Brain microvascular endothelial cell (primary cell): Measurements from ENCODE around the gene SCN4A.

ENCODE experiments used
- DNase-seq: peaks from one replicate; pipeline ENCODE4 v3.0.0-alpha.2; 2020
- H3K27ac ChIP-seq: fragments of 250-450 bp; sonication (Bioruptor Pico); 2 replicates; pipeline ENCODE4 v1.5.1; 2020; ENCODE audit warnings: mild to moderate bottlenecking, moderate library complexity
- H3K27me3 ChIP-seq: fragments of 250-450 bp; sonication (Bioruptor Pico); replicated peaks from 2 replicates; pipeline ENCODE4 v1.5.1; 2020; ENCODE audit warnings: mild to moderate bottlenecking
- H3K36me3 ChIP-seq: fragments of 250-450 bp; sonication (Bioruptor Pico); replicated peaks from 2 replicates; pipeline ENCODE4 v1.5.1; 2020; ENCODE audit warnings: mild to moderate bottlenecking
- H3K4me3 ChIP-seq: 2 replicates; pipeline ENCODE4 v1.5.1; 2011; ENCODE audit warnings: low read depth, mild to moderate bottlenecking, control low read depth, low read length, moderate library complexity
- in situ Hi-C: cut with HindIII; loops from 2 replicates; pipeline ENCODE4 v1.10.0; 2017; ENCODE audit warnings: low sequenced_read_pairs, low pct_ligation_motif_present
- TF ChIP-seq, protein P1 (sequence below): IDR thresholded peaks from 2 replicates; pipeline ENCODE4 v1.5.1; 2011; ENCODE audit warnings: low read depth, mild to moderate bottlenecking, moderate library complexity, low read length, control low read depth, inconsistent platforms; ENCODE audit errors: missing control alignments

Gene SCN4A

DNA sequence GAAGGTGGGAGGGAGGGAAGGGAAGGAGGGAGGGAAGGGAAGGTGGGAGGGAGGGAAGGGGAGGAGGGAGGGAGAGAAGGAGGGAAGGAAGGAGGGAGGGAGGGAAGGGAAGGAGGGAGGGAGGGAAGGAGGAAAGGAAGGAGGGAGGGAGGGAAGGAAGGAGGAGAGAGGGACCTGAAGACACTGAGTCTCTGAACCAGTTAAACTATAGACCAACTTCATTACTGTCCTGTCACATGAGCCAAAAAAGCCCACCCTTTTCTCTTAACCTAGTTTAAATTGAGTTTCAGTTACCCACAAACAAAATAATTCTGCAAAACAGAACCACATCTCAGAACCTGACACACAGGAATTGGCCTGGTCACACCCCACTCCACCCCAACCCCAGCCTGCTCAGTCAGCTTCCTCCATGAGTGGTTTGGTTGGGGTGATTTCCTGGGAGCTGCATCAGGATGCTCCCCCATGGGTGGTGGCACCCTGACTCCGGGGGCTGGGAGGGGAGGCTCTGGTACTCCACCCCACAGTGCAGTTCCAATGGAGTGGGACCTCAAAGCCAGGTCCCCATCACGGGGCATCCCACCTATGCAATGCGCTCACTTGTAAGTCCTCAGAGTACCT, 20.8 kb upstream of the SCN4A start:
- no peak for DNase-seq
- in situ Hi-C loops: no loop called here
- H3K27ac ChIP-seq: no peak overlapping the region
- peaks cover 12% of the 10 kb centered on the region for H3K27me3 ChIP-seq
- TF ChIP-seq, protein P1, sequence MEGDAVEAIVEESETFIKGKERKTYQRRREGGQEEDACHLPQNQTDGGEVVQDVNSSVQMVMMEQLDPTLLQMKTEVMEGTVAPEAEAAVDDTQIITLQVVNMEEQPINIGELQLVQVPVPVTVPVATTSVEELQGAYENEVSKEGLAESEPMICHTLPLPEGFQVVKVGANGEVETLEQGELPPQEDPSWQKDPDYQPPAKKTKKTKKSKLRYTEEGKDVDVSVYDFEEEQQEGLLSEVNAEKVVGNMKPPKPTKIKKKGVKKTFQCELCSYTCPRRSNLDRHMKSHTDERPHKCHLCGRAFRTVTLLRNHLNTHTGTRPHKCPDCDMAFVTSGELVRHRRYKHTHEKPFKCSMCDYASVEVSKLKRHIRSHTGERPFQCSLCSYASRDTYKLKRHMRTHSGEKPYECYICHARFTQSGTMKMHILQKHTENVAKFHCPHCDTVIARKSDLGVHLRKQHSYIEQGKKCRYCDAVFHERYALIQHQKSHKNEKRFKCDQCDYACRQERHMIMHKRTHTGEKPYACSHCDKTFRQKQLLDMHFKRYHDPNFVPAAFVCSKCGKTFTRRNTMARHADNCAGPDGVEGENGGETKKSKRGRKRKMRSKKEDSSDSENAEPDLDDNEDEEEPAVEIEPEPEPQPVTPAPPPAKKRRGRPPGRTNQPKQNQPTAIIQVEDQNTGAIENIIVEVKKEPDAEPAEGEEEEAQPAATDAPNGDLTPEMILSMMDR: no peak
- no peak overlapping the region for H3K4me3 ChIP-seq
- H3K36me3 ChIP-seq: no peaks in the 10 kb centered on the region

DNA sequence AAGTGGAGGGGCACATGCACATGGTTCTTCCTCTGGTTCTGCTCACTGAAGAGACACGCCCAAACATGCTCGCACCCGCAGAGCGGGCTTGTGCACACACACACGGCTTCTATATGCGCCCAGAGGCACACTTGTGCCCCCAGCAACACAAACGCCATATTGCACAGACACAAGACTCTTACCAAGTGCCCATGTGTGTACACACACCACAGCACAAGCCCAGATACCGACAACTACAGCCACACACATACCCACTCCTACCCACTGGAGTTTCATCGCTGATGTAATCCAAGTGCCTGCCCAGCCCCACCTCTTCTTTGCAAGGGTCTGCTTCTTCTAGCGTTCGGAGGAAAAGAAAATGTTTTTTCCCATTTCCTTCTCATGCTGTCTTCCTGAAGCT, 18.9 kb upstream of the SCN4A start:
- no peak overlapping the region for H3K27ac ChIP-seq
- H3K4me3 ChIP-seq: no peak overlapping the region
- DNase-seq: no peak
- in situ Hi-C loops: no loop called here
- TF ChIP-seq, protein P1: no peak
- H3K36me3 ChIP-seq: no peaks in the 10 kb centered on the region
- H3K27me3 ChIP-seq: peaks cover 12% of the 10 kb centered on the region

DNA sequence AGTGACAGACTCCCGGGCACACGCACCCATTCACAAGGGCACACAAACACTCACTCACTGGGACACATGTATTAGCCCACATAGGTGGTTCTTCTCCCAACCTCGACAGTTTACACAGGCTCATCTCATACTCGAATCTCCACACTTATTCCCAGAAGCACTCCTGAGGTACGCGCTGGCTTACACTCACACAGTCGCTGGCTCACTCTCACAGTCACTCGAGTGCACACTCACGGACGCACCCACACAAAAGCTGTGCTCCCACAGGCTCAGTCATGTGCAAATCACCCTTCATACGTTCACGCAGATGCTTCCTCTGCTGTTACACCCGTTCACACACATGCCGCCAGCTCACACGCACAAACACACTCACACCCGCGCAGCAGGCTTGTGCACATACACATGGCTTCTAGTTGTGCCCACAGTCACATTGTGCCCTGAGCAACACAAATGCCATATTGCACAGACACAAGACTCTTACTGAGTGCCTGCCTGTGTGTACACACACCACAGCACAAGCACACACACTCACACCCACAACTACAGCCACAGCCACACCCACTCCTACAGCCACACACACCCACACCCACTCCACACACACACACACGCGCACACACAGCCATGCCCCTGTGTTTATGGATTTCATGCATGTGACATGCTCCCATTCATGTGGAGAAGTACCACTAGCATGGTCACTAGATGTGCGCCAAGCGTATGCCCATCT, 17.1 kb upstream of the SCN4A start:
- Histone ChIP-seq H3K27ac (no peak overlapping the region), H3K27me3 (peaks cover 12% of the 10 kb centered on the region), H3K36me3 (no peaks in the 10 kb centered on the region), H3K4me3 (no peak overlapping the region)
- DNase-seq: no peak
- TF ChIP-seq, protein P1: no peak
- in situ Hi-C loops: no loop called here

DNA sequence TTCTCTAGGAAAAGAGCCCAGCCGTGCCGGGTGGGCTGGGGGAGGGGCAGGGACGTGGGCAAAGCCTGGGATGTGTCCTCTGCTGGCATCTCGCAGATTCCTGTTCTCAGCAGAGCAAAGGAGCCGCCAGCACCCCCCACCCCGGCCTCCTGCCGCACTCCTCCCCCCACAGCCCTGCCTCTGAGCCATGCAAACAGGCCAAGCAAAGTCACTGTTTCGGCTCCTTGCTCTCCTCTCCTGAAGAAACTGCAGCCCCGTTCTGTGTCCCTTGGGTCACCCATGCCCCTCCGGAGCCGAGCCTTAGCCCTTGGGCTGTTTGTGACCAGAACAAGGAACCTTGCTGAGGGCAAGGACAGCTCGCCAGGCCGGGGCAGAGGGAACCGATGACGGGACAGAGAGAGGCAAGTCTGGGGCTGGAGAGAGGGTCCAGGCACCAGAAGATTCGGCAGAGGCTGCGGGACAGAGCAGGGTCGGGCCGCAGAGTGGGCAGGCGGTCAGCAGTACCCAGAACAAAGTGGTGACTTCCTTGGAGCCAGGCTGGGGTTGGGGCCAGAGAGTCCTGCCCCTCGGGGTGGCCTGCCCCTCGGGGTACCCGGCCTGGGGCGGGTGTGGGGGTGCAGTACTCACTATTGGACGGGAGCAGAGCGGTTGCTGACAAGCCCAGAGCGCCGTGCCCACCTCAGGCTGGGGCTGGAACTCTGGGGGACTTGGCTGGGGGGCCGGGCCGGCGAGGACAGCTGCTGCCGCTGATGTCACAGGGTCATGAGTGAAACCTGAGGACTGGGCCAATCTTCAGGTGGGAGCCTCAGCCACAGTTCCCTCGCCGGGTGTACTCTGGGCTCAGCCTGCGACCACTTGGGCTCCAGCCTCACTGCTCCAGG, 16.3 kb upstream of the SCN4A start:
- TF ChIP-seq, protein P1: no peak
- no peak for DNase-seq
- Histone ChIP-seq H3K36me3 (no peaks in the 10 kb centered on the region), H3K27ac (no peak overlapping the region), H3K27me3 (peaks cover 12% of the 10 kb centered on the region), H3K4me3 (no peak overlapping the region)
- in situ Hi-C loops: no loop called here

DNA sequence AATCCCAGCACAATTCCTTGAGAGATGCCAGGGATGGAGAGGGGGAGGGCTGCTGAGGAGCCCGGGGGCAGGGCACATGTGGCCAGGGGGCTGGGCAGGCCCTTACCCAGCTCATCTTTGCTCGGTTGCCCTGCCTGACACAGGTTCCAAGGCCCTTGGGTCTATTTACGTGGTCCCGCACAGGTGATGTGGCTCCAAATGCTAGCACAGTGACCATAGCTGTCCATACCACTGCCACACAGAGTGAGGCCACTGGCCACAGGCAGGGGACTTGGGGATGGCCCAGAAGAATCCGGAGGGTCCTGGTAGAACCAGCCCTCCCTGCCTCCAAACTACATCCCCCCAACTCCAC, 15.4 kb upstream of the SCN4A start:
- peaks cover 10% of the 10 kb centered on the region for H3K27me3 ChIP-seq
- no peak for DNase-seq
- no peaks in the 10 kb centered on the region for H3K36me3 ChIP-seq
- in situ Hi-C loops: no loop called here
- H3K27ac ChIP-seq: no peak overlapping the region
- no peak overlapping the region for H3K4me3 ChIP-seq
- TF ChIP-seq, protein P1: no peak
